G401.6 (cell line): ENCODE measurements around the gene LMO1.
A peak's percentile ranks its signal among the peaks of the same experiment; 100 is the strongest.

Experiments used
- FAIRE-seq: peaks from 2 replicates; lab custom pipeline; 2012; peaks lifted over from hg19 to GRCh38; lab: Jason Lieb, UNC

LMO1 gene

GRCh38 chr11:8263769-8264410 is at the start of gene LMO1:
LMO1 (minus strand) TSS chr11:8263878; CDS start chr11:8263362, 516 bp downstream.
- peak; percentile 84 for FAIRE-seq

- FAIRE-seq = no peak
Observed at GRCh38 chr11:8312986-8313385, 49.3 kb upstream of the LMO1 start.

- no peak for FAIRE-seq
Observed at GRCh38 chr11:8311366-8311765, 47.7 kb upstream of the LMO1 start.

- FAIRE-seq = no peak
Observed at GRCh38 chr11:8310743-8311298, 47.1 kb upstream of the LMO1 start.

GRCh38 chr11:8309862-8310261 is 46.2 kb upstream of the LMO1 start:
- no peak for FAIRE-seq

- no peak for FAIRE-seq
Observed at GRCh38 chr11:8309311-8309710, 45.6 kb upstream of the LMO1 start.

- FAIRE-seq = no peak
Observed at GRCh38 chr11:8307601-8308000, 43.9 kb upstream of the LMO1 start.

GRCh38 chr11:8301622-8302021 is 37.9 kb upstream of the LMO1 start:
- FAIRE-seq = no peak

- no peak for FAIRE-seq
Observed at GRCh38 chr11:8298801-8299786, 35.4 kb upstream of the LMO1 start.

GRCh38 chr11:8297781-8298440 is 34.2 kb upstream of the LMO1 start:
- FAIRE-seq = no peak

- no peak for FAIRE-seq
Observed at GRCh38 chr11:8296872-8297271, 33.2 kb upstream of the LMO1 start.

- FAIRE-seq = no peak
Observed at GRCh38 chr11:8296038-8296649, 32.5 kb upstream of the LMO1 start.

GRCh38 chr11:8294251-8294935 is 30.7 kb upstream of the LMO1 start:
- no peak for FAIRE-seq

- no peak for FAIRE-seq
Observed at GRCh38 chr11:8293171-8293570, 29.5 kb upstream of the LMO1 start.

- no peak for FAIRE-seq
Observed at GRCh38 chr11:8292351-8292750, 28.7 kb upstream of the LMO1 start.

GRCh38 chr11:8291421-8292350 is 28.0 kb upstream of the LMO1 start:
- FAIRE-seq = no peak

GRCh38 chr11:8290081-8290810 is 26.6 kb upstream of the LMO1 start:
- FAIRE-seq = no peak

GRCh38 chr11:8289492-8289918 is 25.8 kb upstream of the LMO1 start:
- no peak for FAIRE-seq

GRCh38 chr11:8288824-8289491 is 25.3 kb upstream of the LMO1 start:
- no peak for FAIRE-seq
